ENCODE results near the gene C11orf16.

Gene C11orf16

DNA sequence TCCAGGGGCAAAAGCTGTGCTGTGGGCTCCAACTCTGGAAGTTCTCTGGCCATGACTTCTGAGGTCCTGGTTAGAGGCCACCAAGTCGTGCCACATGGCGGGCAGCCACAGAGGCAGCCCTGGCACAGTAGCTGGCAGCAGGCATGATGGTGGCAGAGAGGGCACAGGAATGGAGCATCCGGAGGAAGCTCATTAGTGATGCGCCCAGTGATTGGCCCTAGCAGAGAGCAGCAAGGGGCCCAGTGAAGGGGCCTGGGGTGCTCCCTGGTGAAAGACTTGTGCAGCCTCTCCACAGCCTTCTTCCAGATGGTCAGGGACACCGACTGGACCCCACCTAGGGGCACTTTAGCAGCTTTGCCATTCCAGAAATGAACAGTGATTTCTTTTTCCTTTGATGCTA lies 7.0 kb downstream of the C11orf16 start:
- Histone ChIP-seq H3K9me3 (ENCODE audit: control insufficient read depth in 5 of 5, low read length in 5 of 5) (no peaks in the 10 kb centered on the region), H3K4me3 (ENCODE audit: low read depth in 1 of 5, low read length in 5 of 5) (no peak overlapping the region), H3K4me1 (ENCODE audit: control insufficient read depth in 5 of 5, insufficient read depth in 5 of 5, low read length in 5 of 5) (no peaks in the 10 kb centered on the region), H3K27me3 (ENCODE audit: control insufficient read depth in 5 of 5, insufficient read depth in 4 of 5, low read length in 5 of 5) (no peaks in the 10 kb centered on the region), H3K9ac (ENCODE audit: low read length in 5 of 5) (no peak overlapping the region), H3K36me3 (ENCODE audit: control insufficient read depth in 5 of 5, insufficient read depth in 5 of 5, low read length in 5 of 5) (peaks cover 3 to 41% (median 23%) of the 10 kb centered on the region in 5 donors), H3K27ac (ENCODE audit: low read depth, low read length) (no peak overlapping the region)

DNA sequence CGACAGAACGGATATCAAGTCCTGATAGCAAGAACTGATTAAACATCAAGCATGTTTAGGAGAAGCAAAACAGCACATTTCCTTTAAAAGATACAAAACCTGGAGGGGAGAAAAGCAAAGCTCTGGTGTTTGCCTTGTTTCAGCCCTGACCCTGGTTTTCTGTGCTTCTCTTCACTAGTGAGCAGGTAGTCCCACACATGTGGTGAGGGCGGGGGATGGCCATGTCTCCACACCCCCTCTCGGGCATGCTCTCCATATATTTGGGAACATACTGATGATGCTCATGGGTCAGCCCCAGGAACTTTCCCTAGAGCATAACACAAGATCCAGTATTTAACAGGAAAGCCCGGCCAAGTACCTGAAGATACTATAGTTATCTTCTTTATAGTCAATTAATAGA lies 10.1 kb downstream of the C11orf16 start:
- H3K4me1 ChIP-seq (ENCODE audit: control insufficient read depth in 5 of 5, insufficient read depth in 5 of 5, low read length in 5 of 5): peaks cover 0 to 2% (median 0%) of the 10 kb centered on the region in 5 donors
- H3K36me3 ChIP-seq (ENCODE audit: control insufficient read depth in 5 of 5, insufficient read depth in 5 of 5, low read length in 5 of 5): peaks cover 16 to 71% (median 51%) of the 10 kb centered on the region in 5 donors
- no peak overlapping the region for H3K4me3 ChIP-seq (ENCODE audit: low read depth in 1 of 5, low read length in 5 of 5)
- no peaks in the 10 kb centered on the region for H3K9me3 ChIP-seq (ENCODE audit: control insufficient read depth in 5 of 5, low read length in 5 of 5)
- H3K9ac ChIP-seq (ENCODE audit: low read length in 5 of 5): no peak overlapping the region
- no peaks in the 10 kb centered on the region for H3K27me3 ChIP-seq (ENCODE audit: control insufficient read depth in 5 of 5, insufficient read depth in 4 of 5, low read length in 5 of 5)
- H3K27ac ChIP-seq (ENCODE audit: low read depth, low read length): no peak overlapping the region

DNA sequence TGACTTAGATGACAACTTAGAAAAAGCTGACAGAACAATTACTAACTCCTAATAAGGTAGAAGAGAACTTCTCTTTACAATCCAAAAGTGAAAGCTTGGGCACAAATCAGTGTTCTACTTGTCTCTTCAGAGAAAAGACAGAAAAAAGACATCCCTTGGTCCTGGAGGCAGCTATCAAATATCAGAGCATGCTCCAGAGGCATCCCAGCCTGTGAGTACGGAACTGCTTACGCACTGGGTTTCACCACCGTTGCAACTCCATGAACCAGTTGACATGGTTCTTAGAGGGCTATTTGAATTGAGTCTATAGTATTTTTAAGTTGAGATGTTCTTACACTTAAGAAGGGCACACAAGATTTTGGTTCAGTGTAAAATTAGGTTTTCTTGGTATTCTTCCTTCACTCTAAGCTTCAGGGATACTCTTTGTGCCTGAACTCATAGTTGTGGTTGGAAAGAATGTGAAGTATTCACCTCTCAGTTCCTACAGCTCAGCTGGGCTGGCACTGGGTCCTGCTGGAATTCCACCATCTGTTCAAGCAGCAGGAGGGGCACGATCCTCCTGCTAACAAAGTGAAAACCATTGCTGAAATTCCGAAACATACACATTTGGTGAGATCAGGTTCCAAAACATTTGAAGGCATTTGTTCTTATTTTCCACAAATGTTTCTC lies 15.5 kb downstream of the C11orf16 start:
- Histone ChIP-seq H3K36me3 (ENCODE audit: control insufficient read depth in 5 of 5, insufficient read depth in 5 of 5, low read length in 5 of 5) (peaks cover 16 to 62% (median 49%) of the 10 kb centered on the region in 5 donors), H3K27me3 (ENCODE audit: control insufficient read depth in 5 of 5, insufficient read depth in 4 of 5, low read length in 5 of 5) (no peaks in the 10 kb centered on the region), H3K4me3 (ENCODE audit: low read depth in 1 of 5, low read length in 5 of 5) (no peak overlapping the region), H3K27ac (ENCODE audit: low read depth, low read length) (no peak overlapping the region), H3K9ac (ENCODE audit: low read length in 5 of 5) (no peak overlapping the region), H3K4me1 (ENCODE audit: control insufficient read depth in 5 of 5, insufficient read depth in 5 of 5, low read length in 5 of 5) (peaks cover 2 to 22% (median 18%) of the 10 kb centered on the region in 5 donors), H3K9me3 (ENCODE audit: control insufficient read depth in 5 of 5, low read length in 5 of 5) (no peaks in the 10 kb centered on the region)

DNA sequence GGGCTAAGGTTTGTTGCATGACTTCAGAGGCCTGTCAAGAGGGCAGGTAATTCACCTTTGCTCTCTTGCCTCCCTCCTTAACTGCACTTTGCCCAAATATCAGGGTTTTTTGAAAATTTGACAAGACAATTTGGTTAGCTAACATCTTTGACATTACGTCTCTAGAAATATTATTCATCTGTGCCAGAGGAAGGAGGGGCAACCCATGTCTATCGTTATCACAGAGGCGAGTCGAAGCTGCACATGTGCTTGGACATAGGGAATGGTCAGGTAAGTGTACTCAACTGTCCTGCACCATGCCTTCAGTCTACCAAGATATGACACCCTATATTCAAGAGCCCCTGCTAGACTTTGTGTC lies 18.1 kb downstream of the C11orf16 start:
- Histone ChIP-seq H3K27ac (ENCODE audit: low read depth, low read length) (no peak overlapping the region), H3K36me3 (ENCODE audit: control insufficient read depth in 5 of 5, insufficient read depth in 5 of 5, low read length in 5 of 5) (peaks cover 16 to 36% (median 24%) of the 10 kb centered on the region in 5 donors), H3K4me1 (ENCODE audit: control insufficient read depth in 5 of 5, insufficient read depth in 5 of 5, low read length in 5 of 5) (peaks cover 5 to 42% (median 33%) of the 10 kb centered on the region in 5 donors), H3K4me3 (ENCODE audit: low read depth in 1 of 5, low read length in 5 of 5) (peak overlapping the region in 2 of 5 donors; percentile 17 to 32), H3K9ac (ENCODE audit: low read length in 5 of 5) (no peak overlapping the region), H3K27me3 (ENCODE audit: control insufficient read depth in 5 of 5, insufficient read depth in 4 of 5, low read length in 5 of 5) (no peaks in the 10 kb centered on the region), H3K9me3 (ENCODE audit: control insufficient read depth in 5 of 5, low read length in 5 of 5) (no peaks in the 10 kb centered on the region)

DNA sequence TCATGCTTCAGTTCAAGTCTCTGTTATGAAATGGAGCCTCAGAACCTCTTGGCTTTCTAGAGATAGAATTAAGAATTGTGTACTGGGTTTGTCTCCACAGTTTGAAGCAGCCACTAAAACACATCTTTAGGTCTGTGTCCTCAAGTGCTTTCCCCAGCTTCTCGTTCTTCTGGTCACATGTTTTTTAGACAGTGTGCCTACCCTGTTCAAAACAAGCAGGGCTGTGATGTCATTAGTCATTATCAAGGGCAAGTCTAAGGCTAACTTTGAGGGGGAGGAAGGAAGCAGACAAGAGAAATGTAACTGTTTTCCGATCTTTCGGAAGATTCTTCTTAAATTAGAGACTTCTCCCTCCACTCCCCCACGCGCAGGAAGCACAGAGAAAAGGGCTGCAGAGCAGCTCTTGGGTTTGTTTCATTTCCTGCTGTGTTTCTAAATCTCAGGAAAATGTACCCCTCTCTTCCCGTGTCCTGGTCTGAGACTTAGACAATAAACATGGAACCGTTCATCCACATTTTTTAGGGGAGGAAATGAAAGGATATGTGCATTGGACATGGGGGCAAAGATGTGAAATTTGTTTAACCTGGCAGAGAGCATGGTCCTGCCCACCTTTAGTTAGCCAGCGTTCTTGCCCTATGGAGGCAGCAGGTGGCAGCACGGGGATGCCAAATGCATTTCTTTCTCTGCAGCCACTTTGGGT lies 18.6 kb downstream of the C11orf16 start:
- H3K9ac ChIP-seq (ENCODE audit: low read length in 5 of 5): peak overlapping the region in 3 of 5 donors; percentile 11 to 57 (median 23)
- peak overlapping the region in 3 of 5 donors; percentile 17 to 32 (median 31) for H3K4me3 ChIP-seq (ENCODE audit: low read depth in 1 of 5, low read length in 5 of 5)
- H3K9me3 ChIP-seq (ENCODE audit: control insufficient read depth in 5 of 5, low read length in 5 of 5): no peaks in the 10 kb centered on the region
- H3K36me3 ChIP-seq (ENCODE audit: control insufficient read depth in 5 of 5, insufficient read depth in 5 of 5, low read length in 5 of 5): peaks cover 13 to 31% (median 21%) of the 10 kb centered on the region in 5 donors
- H3K4me1 ChIP-seq (ENCODE audit: control insufficient read depth in 5 of 5, insufficient read depth in 5 of 5, low read length in 5 of 5): peaks cover 5 to 43% (median 33%) of the 10 kb centered on the region in 5 donors
- no peak overlapping the region for H3K27ac ChIP-seq (ENCODE audit: low read depth, low read length)
- H3K27me3 ChIP-seq (ENCODE audit: control insufficient read depth in 5 of 5, insufficient read depth in 4 of 5, low read length in 5 of 5): no peaks in the 10 kb centered on the region

DNA sequence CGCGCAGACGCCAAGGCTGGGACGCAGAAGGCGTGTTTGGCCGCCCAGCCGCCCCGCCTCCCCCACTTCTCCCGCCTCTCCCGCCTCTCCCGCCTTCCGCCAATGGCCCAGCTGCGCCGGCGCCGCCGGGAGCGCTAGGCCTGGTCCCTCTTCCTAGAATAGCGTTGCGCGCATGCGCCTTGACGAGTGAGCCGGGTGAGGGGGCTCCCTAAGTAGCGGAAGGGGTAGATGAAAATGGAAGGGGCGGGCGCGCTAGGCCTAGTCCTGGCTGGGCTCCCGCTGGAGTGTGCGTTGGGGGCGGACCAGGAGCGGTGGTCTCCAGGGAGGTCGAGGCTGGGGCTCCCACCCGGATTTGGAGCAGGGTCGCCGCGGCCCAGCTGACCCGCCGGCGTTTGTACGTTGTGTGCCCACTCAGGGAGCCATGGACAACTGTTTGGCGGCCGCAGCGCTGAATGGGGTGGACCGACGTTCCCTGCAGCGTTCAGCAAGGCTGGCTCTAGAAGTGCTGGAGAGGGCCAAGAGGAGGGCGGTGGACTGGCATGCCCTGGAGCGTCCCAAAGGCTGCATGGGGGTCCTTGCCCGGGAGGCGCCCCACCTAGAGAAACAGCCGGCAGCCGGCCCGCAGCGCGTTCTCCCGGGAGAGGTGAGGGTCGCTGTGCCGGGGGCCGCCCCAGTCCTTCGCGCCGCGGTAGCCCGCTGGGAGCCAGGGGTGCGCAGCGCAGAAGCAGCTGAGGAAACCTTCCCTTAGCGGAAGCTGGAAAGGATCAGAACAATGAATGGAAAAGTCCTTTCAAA lies 21.5 kb downstream of the C11orf16 start, which contains the start of gene AKIP1:
Gene AKIP1 (plus strand): TSS at position 161 of the 795 bp plus-strand sequence. CDS start 261 bp downstream, at position 422.
- peak within 1 kb of the TSS; percentile 89 for H3K27ac ChIP-seq (ENCODE audit: low read depth, low read length)
- peak within 1 kb of the TSS in 4 of 5 donors; percentile 75 to 92 (median 89) for H3K9ac ChIP-seq (ENCODE audit: low read length in 5 of 5)
- no peaks in the 10 kb centered on the region for H3K9me3 ChIP-seq (ENCODE audit: control insufficient read depth in 5 of 5, low read length in 5 of 5)
- H3K4me1 ChIP-seq (ENCODE audit: control insufficient read depth in 5 of 5, insufficient read depth in 5 of 5, low read length in 5 of 5): peaks cover 3 to 43% (median 33%) of the 10 kb centered on the region in 5 donors
- H3K4me3 ChIP-seq (ENCODE audit: low read depth in 1 of 5, low read length in 5 of 5): peak within 1 kb of the TSS; percentile 82 to 95 (median 87)
- no peaks in the 10 kb centered on the region for H3K27me3 ChIP-seq (ENCODE audit: control insufficient read depth in 5 of 5, insufficient read depth in 4 of 5, low read length in 5 of 5)
- H3K36me3 ChIP-seq (ENCODE audit: control insufficient read depth in 5 of 5, insufficient read depth in 5 of 5, low read length in 5 of 5): peaks cover 0 to 2% (median 0%) of the 10 kb centered on the region in 5 donors

DNA sequence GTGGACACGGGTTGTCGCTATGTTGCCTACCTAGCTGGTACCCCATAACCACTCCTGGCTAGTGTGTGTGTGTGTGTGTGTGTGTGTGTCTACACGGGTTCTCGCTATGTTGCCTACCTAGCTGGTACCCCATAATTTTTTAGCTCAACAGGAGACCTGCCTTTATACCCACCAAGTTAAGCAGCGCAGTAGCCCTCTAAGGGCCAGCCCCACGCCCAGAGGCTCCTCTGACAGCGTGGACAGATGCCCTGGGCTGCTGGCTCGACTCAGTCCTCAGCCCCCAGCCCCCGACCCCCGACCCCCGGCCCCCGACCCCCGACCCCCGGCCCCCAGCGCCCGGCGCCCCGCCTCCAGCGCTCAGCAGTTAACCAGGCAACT lies 22.1 kb downstream of the C11orf16 start:
- no peaks in the 10 kb centered on the region for H3K9me3 ChIP-seq (ENCODE audit: control insufficient read depth in 5 of 5, low read length in 5 of 5)
- peaks cover 3 to 43% (median 33%) of the 10 kb centered on the region in 5 donors for H3K4me1 ChIP-seq (ENCODE audit: control insufficient read depth in 5 of 5, insufficient read depth in 5 of 5, low read length in 5 of 5)
- H3K27me3 ChIP-seq (ENCODE audit: control insufficient read depth in 5 of 5, insufficient read depth in 4 of 5, low read length in 5 of 5): no peaks in the 10 kb centered on the region
- H3K9ac ChIP-seq (ENCODE audit: low read length in 5 of 5): peak overlapping the region in 3 of 5 donors; percentile 48 to 74 (median 73)
- H3K36me3 ChIP-seq (ENCODE audit: control insufficient read depth in 5 of 5, insufficient read depth in 5 of 5, low read length in 5 of 5): no peaks in the 10 kb centered on the region
- peak overlapping the region; percentile 69 to 95 (median 78) for H3K4me3 ChIP-seq (ENCODE audit: low read depth in 1 of 5, low read length in 5 of 5)
- no peak overlapping the region for H3K27ac ChIP-seq (ENCODE audit: low read depth, low read length)

DNA sequence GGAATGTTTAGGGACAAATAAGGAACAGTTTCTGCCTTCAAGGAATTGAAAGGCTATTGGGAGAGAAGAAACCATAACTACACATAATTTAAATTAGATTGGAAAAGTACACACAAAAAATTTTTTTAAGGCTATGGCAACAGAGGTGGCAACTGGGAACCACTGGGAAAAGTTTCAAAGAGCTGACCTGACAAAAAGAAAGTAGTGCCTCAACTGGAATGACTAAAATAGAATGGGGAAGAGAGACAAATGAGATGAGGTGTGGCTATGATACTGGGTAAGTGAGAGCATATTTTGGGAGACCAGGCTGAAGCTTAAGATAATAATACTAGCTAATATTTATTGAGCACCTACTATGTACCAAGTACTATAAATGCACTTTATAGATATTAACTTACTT lies 24.6 kb downstream of the C11orf16 start:
- H3K4me1 ChIP-seq (ENCODE audit: control insufficient read depth in 5 of 5, insufficient read depth in 5 of 5, low read length in 5 of 5): peaks cover 3 to 27% (median 18%) of the 10 kb centered on the region in 5 donors
- H3K27ac ChIP-seq (ENCODE audit: low read depth, low read length): no peak overlapping the region

DNA sequence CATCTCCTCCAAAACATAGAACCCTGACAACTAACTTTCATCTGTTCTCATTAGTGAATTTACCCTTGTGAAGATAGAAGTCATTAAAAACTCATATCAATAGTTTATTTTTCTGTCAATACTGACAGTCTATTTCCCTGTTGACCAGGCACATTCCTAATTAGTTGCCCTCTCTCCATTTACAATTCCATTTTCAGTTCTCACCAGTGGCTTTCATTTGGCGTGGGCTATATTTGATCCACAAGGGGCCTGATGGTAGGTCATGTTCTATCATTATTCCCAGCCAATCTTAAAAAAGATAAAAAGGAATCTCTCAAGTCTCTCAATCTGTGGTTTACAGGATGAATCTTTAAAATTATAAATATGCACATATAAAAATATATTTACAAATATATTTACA lies 25.6 kb downstream of the C11orf16 start:
- Histone ChIP-seq H3K27ac (ENCODE audit: low read depth, low read length) (no peak overlapping the region), H3K9ac (ENCODE audit: low read length in 5 of 5) (peak overlapping the region in 1 of 5 donors; percentile 11), H3K9me3 (ENCODE audit: control insufficient read depth in 5 of 5, low read length in 5 of 5) (no peaks in the 10 kb centered on the region), H3K36me3 (ENCODE audit: control insufficient read depth in 5 of 5, insufficient read depth in 5 of 5, low read length in 5 of 5) (no peaks in the 10 kb centered on the region), H3K4me3 (ENCODE audit: low read depth in 1 of 5, low read length in 5 of 5) (no peak overlapping the region), H3K4me1 (ENCODE audit: control insufficient read depth in 5 of 5, insufficient read depth in 5 of 5, low read length in 5 of 5) (peaks cover 3 to 22% (median 15%) of the 10 kb centered on the region in 5 donors), H3K27me3 (ENCODE audit: control insufficient read depth in 5 of 5, insufficient read depth in 4 of 5, low read length in 5 of 5) (no peaks in the 10 kb centered on the region)

More for the DNA sequence above, 24.6 kb downstream of the C11orf16 start:
- H3K9ac ChIP-seq (ENCODE audit: low read length in 5 of 5): no peak overlapping the region
- H3K4me3 ChIP-seq (ENCODE audit: low read depth in 1 of 5, low read length in 5 of 5): no peak overlapping the region
- H3K27me3 ChIP-seq (ENCODE audit: control insufficient read depth in 5 of 5, insufficient read depth in 4 of 5, low read length in 5 of 5): no peaks in the 10 kb centered on the region
- no peaks in the 10 kb centered on the region for H3K36me3 ChIP-seq (ENCODE audit: control insufficient read depth in 5 of 5, insufficient read depth in 5 of 5, low read length in 5 of 5)
- no peaks in the 10 kb centered on the region for H3K9me3 ChIP-seq (ENCODE audit: control insufficient read depth in 5 of 5, low read length in 5 of 5)
